NCI-H187 (cell line): ENCODE results near the gene NCOA1.
A peak's percentile ranks its signal among the peaks of the same experiment; 100 is the strongest.
"Not testable (repeated sequence)": the region's sequence is repeated elsewhere in the genome, so short reads cannot be mapped to it uniquely, and the experiment has no call there.

Experiments
- DNase-seq, 2 experiments: peaks; one replicate each; lab custom pipeline; 2025; lab: John Stamatoyannopoulos, UW

The NCOA1 gene

GRCh38 chr2:24635181-24635580 is 144.1 kb downstream of the NCOA1 start:
- DNase-seq = no peak

- no peak for DNase-seq
Measured at GRCh38 chr2:24638568-24638967, 147.5 kb downstream of the NCOA1 start.

GRCh38 chr2:24642351-24642750 is 151.3 kb downstream of the NCOA1 start:
- DNase-seq = no peak

- DNase-seq = no peak
Measured at GRCh38 chr2:24643051-24643450, 152.0 kb downstream of the NCOA1 start.

- no peak for DNase-seq
Measured at GRCh38 chr2:24644032-24644431, 153.0 kb downstream of the NCOA1 start.

GRCh38 chr2:24650997-24651642 is 160.1 kb downstream of the NCOA1 start:
- DNase-seq = no peak

GRCh38 chr2:24651643-24652003 is 160.6 kb downstream of the NCOA1 start:
- no peak for DNase-seq

- no peak for DNase-seq
Measured at GRCh38 chr2:24652265-24653182, 161.5 kb downstream of the NCOA1 start.

GRCh38 chr2:24657818-24658217 is 166.8 kb downstream of the NCOA1 start:
- DNase-seq = no peak

- peak in 1 of 2 experiments; percentile 13 for DNase-seq
Measured at GRCh38 chr2:24658531-24659202, 167.6 kb downstream of the NCOA1 start.

GRCh38 chr2:24659862-24660261 is 168.8 kb downstream of the NCOA1 start:
- DNase-seq = peak; percentile 36 to 83

GRCh38 chr2:24667542-24667941 is 176.5 kb downstream of the NCOA1 start:
- DNase-seq = no peak

- DNase-seq = no peak
Measured at GRCh38 chr2:24671230-24671629, 180.2 kb downstream of the NCOA1 start.

GRCh38 chr2:24672589-24672988 is 181.5 kb downstream of the NCOA1 start:
- no peak for DNase-seq

- DNase-seq = no peak
Measured at GRCh38 chr2:24675338-24675737, 184.3 kb downstream of the NCOA1 start.

GRCh38 chr2:24676493-24676892 is 185.4 kb downstream of the NCOA1 start:
- no peak for DNase-seq

- DNase-seq = not testable (repeated sequence)
Measured at GRCh38 chr2:24678066-24678465, 187.0 kb downstream of the NCOA1 start.

GRCh38 chr2:24680196-24680595 is 189.1 kb downstream of the NCOA1 start:
- DNase-seq = no peak

- no peak for DNase-seq
Measured at GRCh38 chr2:24682304-24682703, 191.2 kb downstream of the NCOA1 start.

GRCh38 chr2:24683408-24683807 is 192.4 kb downstream of the NCOA1 start:
- DNase-seq = no peak

- DNase-seq = no peak
Measured at GRCh38 chr2:24690524-24690923, 199.5 kb downstream of the NCOA1 start.

GRCh38 chr2:24691806-24692205 is 200.8 kb downstream of the NCOA1 start:
- no peak for DNase-seq

GRCh38 chr2:24697792-24698191 is 206.7 kb downstream of the NCOA1 start:
- no peak for DNase-seq
